Measurements from ENCODE around the gene TMEM192. TPM values are rescaled to one million over a fixed set of nuclear protein-coding genes. Genes with fewer than 3 reads are reported as not detected.
A peak's percentile ranks its signal among the peaks of the same experiment; 100 is the strongest.
"Not testable (repeated sequence)": the region's sequence is repeated elsewhere in the genome, so short reads cannot be mapped to it uniquely, and the experiment has no call there.

Gene TMEM192
- 10 to 100 TPM in 9 of 10 donors, 1 to 10 TPM in 1; 7.3 to 14.2 (median 12.0) TPM for polyA plus RNA-seq (ENCODE audit: insufficient read length in 10 of 10)
- long read RNA-seq, donor 1, full-length matches to known transcripts: 2 of 2 reads
- long read RNA-seq, donor 1, partial matches to known transcripts: 0 of 2 reads
- long read RNA-seq, donor 1, other reads (novel, unspliced or antisense): 0 of 2 reads
- long read RNA-seq, donor 2, full-length matches to known transcripts: 2 of 2 reads
- long read RNA-seq, donor 2, partial matches to known transcripts: 0 of 2 reads
- long read RNA-seq, donor 2, other reads (novel, unspliced or antisense): 0 of 2 reads
- long read RNA-seq, donor 3: 0 reads
- long read RNA-seq, donor 4, full-length matches to known transcripts: 1 of 1 reads
- long read RNA-seq, donor 4, partial matches to known transcripts: 0 of 1 reads
- long read RNA-seq, donor 4, other reads (novel, unspliced or antisense): 0 of 1 reads
- long read RNA-seq, donor 5, full-length matches to known transcripts: 3 of 3 reads
- long read RNA-seq, donor 5, partial matches to known transcripts: 0 of 3 reads
- long read RNA-seq, donor 5, other reads (novel, unspliced or antisense): 0 of 3 reads
- long read RNA-seq, donor 6, full-length matches to known transcripts: 2 of 2 reads
- long read RNA-seq, donor 6, partial matches to known transcripts: 0 of 2 reads
- long read RNA-seq, donor 6, other reads (novel, unspliced or antisense): 0 of 2 reads
- long read RNA-seq, donor 7, full-length matches to known transcripts: 2 of 2 reads
- long read RNA-seq, donor 7, partial matches to known transcripts: 0 of 2 reads
- long read RNA-seq, donor 7, other reads (novel, unspliced or antisense): 0 of 2 reads
- long read RNA-seq, donor 8: 0 reads
- long read RNA-seq, donor 9: 0 reads

GRCh38 chr4:165112368-165113121, at the start of gene TMEM192:
Gene TMEM192 (minus strand): TSS chr4:165112860. CDS start chr4:165112773, 87 bp downstream.
- DNase-seq: peak; percentile 88 to 97 (median 93)

GRCh38 chr4:165158762-165159161, 46.1 kb upstream of the TMEM192 start:
- DNase-seq: no peak

- no peak for DNase-seq
These were observed 44.2 kb upstream of the TMEM192 start for GRCh38 chr4:165156906-165157305.

GRCh38 chr4:165154482-165154881, 41.8 kb upstream of the TMEM192 start:
- DNase-seq: no peak

- DNase-seq: peak; percentile 66 to 90 (median 82)
These were observed 39.9 kb upstream of the TMEM192 start for GRCh38 chr4:165152527-165152926.

GRCh38 chr4:165151734-165152133, 39.1 kb upstream of the TMEM192 start:
- DNase-seq: no peak

- DNase-seq: no peak
These were observed 37.9 kb upstream of the TMEM192 start for GRCh38 chr4:165150545-165150944.

- DNase-seq: no peak
These were observed 26.2 kb upstream of the TMEM192 start for GRCh38 chr4:165138843-165139242.

GRCh38 chr4:165137205-165137604, 24.5 kb upstream of the TMEM192 start:
- no peak for DNase-seq

- no peak for DNase-seq
These were observed 23.9 kb upstream of the TMEM192 start for GRCh38 chr4:165136529-165136928.

- DNase-seq: peak in 1 of 3 donors; percentile 4
These were observed 20.5 kb upstream of the TMEM192 start for GRCh38 chr4:165133150-165133549.

GRCh38 chr4:165131247-165131832, 18.7 kb upstream of the TMEM192 start:
- peak; percentile 52 to 79 (median 65) for DNase-seq

- no peak for DNase-seq
These were observed 17.3 kb upstream of the TMEM192 start for GRCh38 chr4:165129924-165130323.

GRCh38 chr4:165125869-165126499, 13.3 kb upstream of the TMEM192 start:
- not testable (repeated sequence) for DNase-seq

GRCh38 chr4:165124488-165124887, 11.8 kb upstream of the TMEM192 start:
- no peak for DNase-seq

GRCh38 chr4:165118256-165118909, 5.7 kb upstream of the TMEM192 start:
- DNase-seq: no peak

GRCh38 chr4:165115301-165115700, 2.6 kb upstream of the TMEM192 start:
- no peak for DNase-seq

- DNase-seq: peak in 1 of 3 donors; percentile 42
These were observed 723 bp downstream of the TMEM192 start for GRCh38 chr4:165111906-165112367.

GRCh38 chr4:165106518-165106917, 6.1 kb downstream of the TMEM192 start:
- DNase-seq: no peak

- no peak for DNase-seq
These were observed 11.0 kb downstream of the TMEM192 start for GRCh38 chr4:165101641-165102040.
